NK-92 (cell line): ENCODE measurements around the gene UBXN4.
"Not testable (repeated sequence)": the region's sequence is repeated elsewhere in the genome, so short reads cannot be mapped to it uniquely, and the experiment has no call there.

Experiments
- DNase-seq: peaks from one replicate; lab custom pipeline; 2025; ENCODE audit not compliant: unreplicated experiment; lab: John Stamatoyannopoulos, UW

Gene UBXN4

DNA sequence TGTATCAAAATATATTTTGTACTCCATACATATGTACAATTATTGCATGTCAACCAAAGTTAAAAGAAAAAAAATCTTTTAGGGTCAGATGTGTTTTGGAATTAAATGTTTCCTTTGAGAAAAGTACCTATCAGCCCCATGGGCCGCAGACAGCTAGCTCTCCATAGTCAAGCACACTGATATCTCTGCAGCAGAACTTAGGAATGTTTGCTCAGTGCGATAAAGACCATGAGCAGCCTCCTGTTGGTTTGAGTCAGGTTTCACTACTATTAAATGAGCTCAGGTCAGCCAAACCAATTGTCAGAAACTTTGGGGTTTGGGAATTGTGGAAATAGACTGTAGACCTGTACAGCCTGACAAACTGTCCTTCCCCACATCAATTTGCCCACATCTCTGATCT is 61.6 kb downstream of the UBXN4 start:
- no peak for DNase-seq

DNA sequence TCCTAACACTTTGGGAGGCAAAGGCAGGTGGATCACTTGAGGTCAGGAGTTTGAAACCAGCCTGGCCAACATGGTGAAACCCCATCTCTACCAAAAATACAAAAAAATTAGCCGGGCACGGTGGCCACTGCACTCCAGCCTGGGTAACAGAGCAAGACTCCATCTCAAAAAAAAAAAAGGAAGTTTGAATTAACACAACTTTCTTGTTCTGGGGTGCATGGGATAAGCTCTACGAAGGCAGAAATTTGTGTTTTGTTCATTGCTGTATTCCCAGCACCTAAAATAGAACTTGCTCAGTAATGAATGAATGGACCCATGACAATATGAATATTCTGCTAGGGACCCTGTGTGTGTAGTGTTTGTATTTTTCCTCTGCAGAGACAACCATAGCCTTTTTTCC is 66.2 kb downstream of the UBXN4 start:
- DNase-seq: not testable (repeated sequence)

DNA sequence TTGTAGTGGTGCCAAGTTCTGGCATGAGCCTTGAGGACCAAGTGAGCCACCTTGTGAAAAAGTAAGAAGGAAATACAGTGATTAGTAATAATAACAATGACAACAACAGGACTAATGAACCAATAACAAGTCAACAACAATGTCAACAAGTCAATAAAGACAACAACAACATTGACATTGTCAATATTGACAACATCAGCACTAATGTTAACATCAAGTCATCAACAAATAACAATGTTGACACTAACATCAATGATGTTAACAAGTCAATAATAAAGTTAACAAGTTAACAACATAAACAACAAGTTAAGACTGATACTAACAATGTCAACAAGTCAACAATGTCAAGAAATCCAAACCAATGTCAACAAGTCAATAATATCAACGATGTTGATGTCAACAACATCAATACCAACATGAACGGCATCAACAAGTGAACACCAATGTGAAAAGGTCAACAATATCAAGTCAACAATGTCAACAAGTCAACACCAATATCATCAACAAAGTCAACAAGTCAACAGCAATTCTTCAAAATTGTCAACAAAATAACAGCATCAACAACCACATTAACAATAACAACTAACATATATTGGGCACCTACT is 71.4 kb downstream of the UBXN4 start:
- no peak for DNase-seq

DNA sequence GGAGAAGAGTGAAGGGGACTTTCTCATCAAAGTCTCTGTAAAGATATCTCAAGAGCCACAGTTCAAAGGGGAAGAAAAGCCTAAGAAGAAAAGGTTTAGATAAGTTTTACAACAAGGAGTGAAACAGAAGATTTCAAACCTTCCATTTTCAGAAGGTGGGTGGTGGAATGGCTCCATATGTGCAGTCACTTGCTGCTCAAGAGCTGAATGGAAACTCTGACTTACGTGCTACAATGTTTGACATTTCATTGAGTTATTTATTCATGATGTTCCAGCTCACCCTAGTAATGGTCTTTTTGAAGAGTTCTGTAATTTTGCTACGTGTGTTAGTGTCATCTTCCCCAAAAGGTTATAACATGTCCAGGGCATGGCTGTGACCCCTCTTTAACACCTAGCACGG is 73.6 kb downstream of the UBXN4 start:
- no peak for DNase-seq

DNA sequence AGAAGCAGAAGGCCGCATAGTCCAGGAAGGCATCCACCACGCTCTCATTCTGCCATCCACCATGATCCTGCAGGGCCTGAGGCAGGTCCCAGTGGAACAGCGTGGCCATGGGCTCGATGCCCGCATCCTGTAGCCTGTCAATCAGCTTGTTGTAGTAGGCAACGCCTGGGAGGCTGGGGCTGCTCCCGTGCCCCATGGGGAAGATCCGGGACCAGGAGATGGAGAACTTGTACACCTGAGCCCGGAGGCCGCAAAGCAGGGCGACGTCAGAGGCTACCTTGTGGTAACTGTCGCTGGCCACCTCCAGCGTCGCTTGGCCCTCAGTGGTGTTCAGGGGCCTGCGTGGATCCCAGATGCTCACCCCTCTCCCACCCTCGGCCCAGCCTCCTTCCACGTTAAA is 75.8 kb downstream of the UBXN4 start:
- no peak for DNase-seq

DNA sequence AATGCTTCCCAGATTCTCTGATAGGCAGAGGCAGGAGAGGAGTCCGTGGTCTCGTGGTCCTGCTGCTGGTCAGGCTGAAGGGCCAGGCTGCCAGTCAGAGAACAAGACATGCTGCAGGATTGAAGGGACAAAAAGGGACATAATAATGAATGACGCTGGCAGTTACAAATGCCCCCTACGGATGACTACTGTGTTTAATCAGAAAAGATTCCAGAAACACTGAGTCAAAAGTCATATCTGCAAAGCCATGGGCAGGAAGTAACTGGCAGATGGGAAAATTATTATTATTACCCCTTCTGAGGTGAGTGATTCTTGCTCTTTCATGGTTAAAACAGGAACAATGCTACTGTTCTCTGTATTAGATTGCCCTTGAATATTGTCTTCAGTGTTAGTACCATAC is 76.3 kb downstream of the UBXN4 start:
- DNase-seq: no peak

DNA sequence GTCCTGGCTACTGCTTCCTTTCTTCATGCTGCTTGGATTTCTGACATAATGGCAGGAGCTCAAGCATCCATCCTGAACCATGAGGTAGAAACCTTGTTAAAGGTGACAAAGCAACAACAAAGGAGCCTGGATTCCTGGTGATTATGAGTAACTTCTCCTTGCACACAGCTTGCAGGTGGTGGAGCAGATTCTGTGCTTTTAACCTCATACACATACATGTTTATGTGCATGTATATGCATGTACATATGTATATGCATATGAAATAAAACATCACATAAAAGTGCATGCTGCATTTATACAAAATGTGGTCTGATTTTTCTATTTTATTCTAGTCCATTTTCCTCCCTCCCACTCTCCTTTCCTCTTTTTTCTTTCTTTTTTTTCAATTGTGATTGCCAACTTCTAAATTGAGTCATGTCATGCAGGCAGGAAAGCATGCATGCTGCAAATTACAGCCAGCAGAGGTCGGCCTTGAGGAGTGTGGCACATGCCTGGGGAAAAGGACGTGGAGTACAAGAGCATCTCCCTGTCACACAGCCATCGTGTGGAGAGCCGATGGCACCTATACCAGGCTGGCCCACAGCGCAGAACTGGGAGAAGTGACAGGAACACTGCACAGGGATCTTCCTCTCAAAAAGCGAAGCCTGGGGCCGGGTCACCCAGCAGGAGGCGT is 77.4 kb downstream of the UBXN4 start:
- no peak for DNase-seq

DNA sequence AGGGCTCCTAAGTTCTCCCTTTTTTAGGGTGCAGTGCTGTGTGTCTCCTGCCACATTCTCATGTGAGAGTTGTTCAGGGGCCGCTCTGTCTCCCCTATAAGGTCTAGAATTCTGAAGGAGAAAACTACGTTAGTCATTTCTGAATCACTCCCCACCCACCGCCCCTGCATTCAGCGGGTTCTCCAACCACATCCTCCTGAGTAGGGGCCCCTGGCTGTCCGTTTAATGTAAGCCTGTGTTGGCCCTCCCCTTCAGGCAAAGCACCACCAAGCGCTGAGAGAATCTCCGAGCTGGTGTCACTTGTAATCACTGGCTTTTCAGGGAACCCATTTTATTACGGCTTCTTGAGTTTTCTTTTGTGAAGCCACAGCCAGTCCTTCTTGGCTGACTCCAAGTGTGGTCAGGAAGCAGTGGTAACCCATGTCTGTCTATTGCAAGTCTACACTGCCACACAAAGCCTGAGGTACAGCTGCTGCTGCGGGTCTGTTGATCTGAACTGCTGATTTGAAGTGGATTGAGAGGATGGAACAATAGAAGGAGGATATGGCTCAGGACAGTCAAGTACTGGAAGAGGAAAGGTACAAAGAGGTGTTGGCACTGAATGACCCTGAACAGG is 78.5 kb downstream of the UBXN4 start:
- DNase-seq: peak; percentile 2

DNA sequence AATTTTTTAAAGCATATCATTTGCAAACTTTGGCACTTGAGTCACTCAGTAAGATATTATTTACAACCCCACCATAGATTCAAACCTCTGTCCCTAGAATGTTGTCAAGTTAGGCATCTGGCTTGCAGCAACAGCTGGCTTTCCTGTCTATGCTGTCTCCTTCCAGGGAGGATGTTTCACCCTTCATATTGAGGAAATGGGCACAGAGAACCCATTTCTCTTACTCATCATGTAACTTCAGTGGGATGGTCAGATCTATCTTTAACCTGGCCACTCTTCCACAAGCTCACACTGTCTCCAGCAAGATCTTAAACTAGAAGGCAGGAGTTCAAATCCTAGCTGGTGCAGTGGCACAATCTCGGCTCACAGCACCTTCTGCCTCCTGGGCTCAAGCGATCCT is 79.5 kb downstream of the UBXN4 start:
- no peak for DNase-seq

DNA sequence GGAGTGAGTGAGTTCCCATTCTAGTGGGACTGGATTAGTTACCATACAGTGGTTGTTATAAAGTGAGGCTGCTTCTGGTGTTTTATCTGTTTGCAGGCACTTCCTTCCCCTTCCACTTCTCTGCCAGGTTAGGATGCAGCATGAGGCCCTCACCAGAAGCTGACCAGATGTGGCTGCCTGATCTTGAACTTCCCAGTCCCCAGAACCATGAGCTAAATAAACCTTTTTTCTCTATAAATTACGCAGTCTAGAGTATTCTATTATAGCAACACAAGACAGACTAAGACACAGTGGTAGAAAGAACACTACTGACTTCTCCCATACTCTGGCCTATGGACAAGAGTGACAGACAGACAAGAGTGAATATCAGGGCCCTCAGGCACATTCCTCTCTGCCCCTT is 81.2 kb downstream of the UBXN4 start:
- DNase-seq: no peak

DNA sequence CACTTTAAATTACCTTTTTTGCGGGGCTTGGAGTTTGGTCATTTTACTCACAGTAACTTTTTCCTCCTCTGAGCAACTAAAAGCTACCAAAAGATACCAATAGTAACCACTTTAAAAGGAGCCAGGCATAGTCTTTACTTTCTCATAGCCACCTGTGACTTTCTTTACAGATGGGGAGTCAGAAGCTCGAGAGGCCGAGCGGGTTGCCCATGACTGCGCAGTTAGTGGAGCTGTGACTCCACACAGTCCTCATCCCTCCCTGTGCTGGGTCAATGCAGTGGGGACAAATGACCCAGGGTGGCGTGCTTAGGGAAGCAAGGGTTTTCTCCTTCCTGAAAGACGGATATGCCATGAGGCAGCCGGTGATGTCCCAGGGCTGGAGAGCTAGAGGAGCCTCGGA is 83.5 kb downstream of the UBXN4 start:
- no peak for DNase-seq

DNA sequence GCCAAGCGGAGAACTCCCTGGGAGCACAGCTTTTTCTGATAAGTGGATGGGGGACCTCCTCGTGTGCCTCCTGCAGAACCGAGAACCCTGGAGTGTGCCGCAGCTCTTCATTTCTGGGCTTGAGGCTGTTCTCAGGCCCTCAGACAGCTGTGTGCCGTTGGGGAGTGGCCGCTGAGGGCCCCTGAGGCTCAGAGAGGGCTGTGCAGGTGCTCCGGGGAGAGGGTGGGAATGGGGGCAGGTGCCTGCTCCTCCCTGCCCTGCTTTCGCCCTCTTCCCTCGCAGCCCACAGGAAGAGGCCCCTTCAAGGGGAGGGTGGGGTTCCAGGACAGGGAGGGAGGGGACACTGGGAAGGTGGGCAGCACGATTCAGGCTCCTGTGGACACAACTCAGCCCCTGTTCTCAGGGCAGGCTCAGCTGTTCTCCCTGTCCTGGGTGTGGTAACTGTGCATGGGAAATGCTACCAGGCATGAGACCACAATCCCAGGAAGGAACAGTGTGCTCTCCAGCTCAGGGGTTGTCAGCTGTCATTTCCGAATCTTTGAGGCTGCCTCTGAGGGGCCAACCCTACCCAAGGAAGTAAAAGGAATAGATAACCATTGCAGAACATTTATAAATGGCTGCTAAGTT is 84.0 kb downstream of the UBXN4 start:
- no peak for DNase-seq

DNA sequence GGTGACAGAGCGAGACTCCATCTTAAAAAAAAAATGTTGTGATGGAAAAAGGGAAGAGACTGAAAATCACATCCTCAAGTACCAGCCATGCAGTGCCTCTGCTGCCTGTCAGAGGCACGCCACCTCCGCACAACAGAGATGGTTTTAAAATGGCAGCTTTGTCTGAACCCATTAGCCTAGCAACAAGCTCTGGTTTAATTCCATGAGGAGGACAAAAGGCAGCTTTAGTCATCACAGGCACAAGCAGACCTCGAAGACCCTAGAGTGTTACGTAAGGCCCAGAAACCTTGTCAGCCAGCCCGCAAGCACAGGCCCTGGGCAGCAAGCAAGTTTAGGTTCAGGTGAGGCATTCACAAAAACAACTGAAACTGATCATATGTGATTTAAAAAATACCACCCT is 84.9 kb downstream of the UBXN4 start:
- no peak for DNase-seq

DNA sequence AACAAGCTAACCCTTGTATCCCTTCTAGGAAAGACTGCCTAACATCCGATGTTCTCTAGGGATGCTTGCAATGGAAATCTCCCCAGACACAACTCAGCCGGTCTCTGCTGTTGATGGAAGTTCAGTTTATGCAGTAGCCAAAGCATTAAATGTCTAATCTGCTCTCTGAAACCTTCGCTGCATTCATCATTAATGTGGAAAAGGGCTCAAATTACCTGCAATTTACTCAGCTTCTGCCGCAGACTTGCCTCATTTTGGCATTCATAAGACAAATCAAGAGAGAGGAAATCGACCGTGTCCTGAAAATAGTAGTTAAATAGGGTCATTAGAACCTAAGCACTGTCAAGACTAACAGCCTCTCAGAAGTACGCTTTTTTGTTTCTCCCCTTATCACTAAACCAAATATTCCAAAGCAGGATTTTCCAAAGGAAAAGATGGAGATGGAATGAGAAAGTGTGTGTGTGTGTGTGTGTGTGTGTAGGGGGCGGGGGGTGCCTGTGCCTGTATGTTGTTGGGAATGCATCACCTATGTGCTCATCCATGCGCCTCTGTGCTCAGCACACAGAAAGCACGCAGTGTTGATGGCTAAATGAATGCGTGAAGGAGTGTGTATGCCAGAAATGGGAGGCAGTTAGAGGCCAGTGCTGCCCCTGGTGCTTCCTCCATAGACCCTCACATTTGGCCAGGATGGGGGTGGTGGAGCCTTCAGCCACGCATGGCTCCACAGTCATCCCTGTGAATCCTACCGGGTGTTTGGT is 87.9 kb downstream of the UBXN4 start:
- DNase-seq: no peak

DNA sequence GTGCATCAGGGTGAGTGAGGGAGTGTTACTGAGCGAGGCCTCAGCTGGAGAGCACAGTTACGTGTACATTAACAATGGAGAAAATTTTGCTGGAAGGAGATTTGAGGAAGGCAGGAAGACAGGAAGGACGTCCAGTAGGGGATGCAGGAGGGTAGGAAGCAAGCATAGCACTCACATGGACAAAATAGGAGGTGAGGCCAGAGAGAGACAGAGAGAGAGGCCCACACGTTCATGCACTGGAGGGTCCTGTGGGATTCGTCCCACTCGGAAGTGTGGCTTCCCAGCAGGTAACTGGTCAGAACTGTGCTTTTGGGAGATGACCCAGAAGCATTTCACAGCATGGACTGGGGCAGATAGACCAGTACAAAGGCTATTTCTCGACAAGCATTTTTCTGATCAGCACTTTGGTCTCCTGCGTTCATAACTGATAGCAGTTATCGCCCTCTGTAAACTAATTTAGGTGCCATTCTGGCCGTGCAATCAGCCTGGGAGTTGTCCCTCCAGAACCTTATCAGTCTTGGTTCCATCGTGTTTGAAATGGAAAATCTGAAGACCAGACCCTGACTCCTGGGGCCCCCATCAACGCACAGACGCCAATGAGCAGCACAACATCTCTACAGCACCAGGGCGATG is 89.6 kb downstream of the UBXN4 start:
- no peak for DNase-seq

DNA sequence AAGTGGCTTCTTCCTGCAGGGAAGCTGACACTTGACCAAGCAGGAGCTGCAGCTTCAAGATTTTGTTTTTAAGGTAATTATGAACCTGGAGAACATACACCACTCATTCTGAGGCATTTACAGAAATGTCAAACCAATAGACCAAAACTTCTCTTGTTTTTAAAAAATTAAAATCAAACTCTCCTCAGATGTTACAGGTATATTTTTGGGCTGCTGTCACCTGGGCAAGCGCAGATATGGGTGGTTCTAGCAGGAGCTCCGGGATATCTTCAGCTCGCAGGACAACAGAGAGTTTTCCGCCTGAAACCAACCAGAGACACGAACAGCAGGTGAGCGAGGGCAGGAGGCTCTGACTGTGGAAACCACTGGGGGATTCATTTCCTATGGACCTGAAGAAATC is 91.2 kb downstream of the UBXN4 start:
- DNase-seq: no peak
